GM10266 (cell line): Measurements from ENCODE around the gene ACKR3.
A peak's percentile ranks its signal among the peaks of the same experiment; 100 is the strongest.

ENCODE experiments used
- DNase-seq: peaks from one replicate; pipeline ENCODE4 v3.0.0; 2012; ENCODE audit errors: extremely low spot score
- CTCF ChIP-seq: IDR thresholded peaks from 2 replicates; pipeline ENCODE4 v1.5.1; 2012; ENCODE audit warnings: mild to moderate bottlenecking, low read depth; ENCODE audit not compliant: control insufficient read depth, insufficient read depth; ENCODE audit errors: missing control alignments

Gene ACKR3

GRCh38 chr2:236568068-236568921 is 1.3 kb upstream of the ACKR3 start:
- DNase-seq, result peak; percentile 81
- TF ChIP-seq CTCF, result peak; percentile 23

GRCh38 chr2:236568922-236569572 is 578 bp upstream of the ACKR3 start:
- no peak for TF ChIP-seq CTCF
- no peak for DNase-seq

- TF ChIP-seq CTCF, result no peak
- DNase-seq, result no peak
Measured at GRCh38 chr2:236570081-236570868, 650 bp downstream of the ACKR3 start.

- no peak for DNase-seq
Measured at GRCh38 chr2:236571145-236571544, 1.5 kb downstream of the ACKR3 start.

GRCh38 chr2:236572482-236572881 is 2.9 kb downstream of the ACKR3 start:
- no peak for TF ChIP-seq CTCF
- DNase-seq, result no peak

More at GRCh38 chr2:236571145-236571544, 1.5 kb downstream of the ACKR3 start:
- TF ChIP-seq CTCF, result no peak

GRCh38 chr2:236573066-236573929 is 3.7 kb downstream of the ACKR3 start:
- no peak for DNase-seq
- no peak for TF ChIP-seq CTCF
